ENCODE measurements around the gene NOP14. TPM values are rescaled to one million over a fixed set of nuclear protein-coding genes. Genes with fewer than 3 reads are reported as not detected.
A peak's percentile ranks its signal among the peaks of the same experiment; 100 is the strongest.
"Not testable (repeated sequence)": the region's sequence is repeated elsewhere in the genome, so short reads cannot be mapped to it uniquely, and the experiment has no call there.

The NOP14 gene
- total RNA-seq, 1 donor from 2014 or later = 142 TPM

GRCh38 chr4:2944091-2944482 is 19.1 kb downstream of the NOP14 start:
- intact Hi-C loops (cut with micrococcal nuclease) = no loop called here
- H3K9me3 Mint-ChIP-seq = no peaks in the 10 kb centered on the region
- no peak overlapping the region for H3K4me3 Mint-ChIP-seq
- H3K4me1 Mint-ChIP-seq (ENCODE audit: low read depth) = peaks cover 18% of the 10 kb centered on the region
- DNase-seq (ENCODE audit: low spot score) = no peak
- peaks cover 69% of the 10 kb centered on the region for H3K36me3 Mint-ChIP-seq (ENCODE audit: low read depth)
- H3K27me3 Mint-ChIP-seq (ENCODE audit: insufficient read depth) = no peaks in the 10 kb centered on the region
- H3K27ac Mint-ChIP-seq = no peak overlapping the region

- Mint-ChIP-seq H3K9me3 (no peaks in the 10 kb centered on the region), H3K36me3 (ENCODE audit: low read depth) (peaks cover 70% of the 10 kb centered on the region), H3K4me1 (ENCODE audit: low read depth) (peaks cover 23% of the 10 kb centered on the region), H3K27ac (peak overlapping the region; percentile 55), H3K4me3 (no peak overlapping the region), H3K27me3 (ENCODE audit: insufficient read depth) (no peaks in the 10 kb centered on the region)
- intact Hi-C loops (cut with micrococcal nuclease) = no loop called here
- DNase-seq (ENCODE audit: low spot score) = no peak
Observed at GRCh38 chr4:2943364-2944090, 19.7 kb downstream of the NOP14 start.

DNA sequence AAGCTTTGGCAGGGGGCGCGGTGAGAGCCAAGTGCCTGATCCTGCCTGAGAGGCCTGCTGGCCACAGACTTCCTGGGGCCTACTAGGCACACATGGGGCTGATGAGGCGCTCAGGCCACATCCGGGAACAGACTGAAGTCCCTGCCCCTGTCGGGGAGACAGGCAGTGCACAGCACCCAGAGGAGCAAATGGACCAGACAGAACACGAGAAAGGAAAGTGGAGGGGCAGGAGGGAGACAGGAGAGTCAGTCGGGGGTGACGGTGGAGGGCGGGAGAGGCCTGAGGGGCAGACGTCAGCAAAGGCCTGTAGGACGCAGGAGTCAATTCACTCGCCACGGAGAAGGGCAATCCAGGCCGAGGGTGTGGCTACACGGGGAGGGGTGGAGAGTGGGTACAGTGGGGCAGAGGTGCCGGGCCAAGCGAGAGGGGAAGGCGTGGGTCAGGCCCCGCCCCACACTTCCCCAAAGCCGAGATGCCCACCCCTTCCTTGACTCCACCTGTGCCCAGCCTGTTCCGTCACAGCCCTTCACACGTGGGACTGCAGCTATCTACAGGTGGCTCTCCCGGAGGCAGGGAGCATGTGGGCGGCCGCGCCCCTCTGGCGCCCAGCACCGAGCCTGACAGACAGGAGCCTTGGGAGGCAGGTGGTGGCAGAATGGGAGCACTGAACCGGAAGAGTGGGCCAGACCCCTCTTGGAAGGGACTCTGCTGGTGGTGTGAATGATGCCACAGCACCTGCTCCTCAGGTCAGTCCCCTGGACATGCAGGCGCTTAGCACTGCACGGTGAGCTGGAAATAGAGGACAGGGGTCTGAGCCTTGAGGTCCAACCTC is 20.5 kb downstream of the NOP14 start:
- DNase-seq (ENCODE audit: low spot score) = no peak
- H3K4me3 Mint-ChIP-seq = no peak overlapping the region
- peaks cover 23% of the 10 kb centered on the region for H3K4me1 Mint-ChIP-seq (ENCODE audit: low read depth)
- intact Hi-C loops (cut with micrococcal nuclease) = no loop called here
- no peaks in the 10 kb centered on the region for H3K9me3 Mint-ChIP-seq
- H3K36me3 Mint-ChIP-seq (ENCODE audit: low read depth) = peaks cover 68% of the 10 kb centered on the region
- no peaks in the 10 kb centered on the region for H3K27me3 Mint-ChIP-seq (ENCODE audit: insufficient read depth)
- peak overlapping the region; percentile 55 for H3K27ac Mint-ChIP-seq

GRCh38 chr4:2942037-2942531 is 21.1 kb downstream of the NOP14 start:
- intact Hi-C loops (cut with micrococcal nuclease) = no loop called here
- no peaks in the 10 kb centered on the region for H3K9me3 Mint-ChIP-seq
- H3K27me3 Mint-ChIP-seq (ENCODE audit: insufficient read depth) = no peaks in the 10 kb centered on the region
- DNase-seq (ENCODE audit: low spot score) = no peak
- H3K4me1 Mint-ChIP-seq (ENCODE audit: low read depth) = peaks cover 29% of the 10 kb centered on the region
- H3K4me3 Mint-ChIP-seq = no peak overlapping the region
- peaks cover 68% of the 10 kb centered on the region for H3K36me3 Mint-ChIP-seq (ENCODE audit: low read depth)
- peak overlapping the region; percentile 32 for H3K27ac Mint-ChIP-seq

- H3K4me3 Mint-ChIP-seq = no peak overlapping the region
- H3K36me3 Mint-ChIP-seq (ENCODE audit: low read depth) = peaks cover 71% of the 10 kb centered on the region
- intact Hi-C loops (cut with micrococcal nuclease) = no loop called here
- H3K27ac Mint-ChIP-seq = peak overlapping the region; percentile 48
- H3K27me3 Mint-ChIP-seq (ENCODE audit: insufficient read depth) = no peaks in the 10 kb centered on the region
- H3K4me1 Mint-ChIP-seq (ENCODE audit: low read depth) = peaks cover 34% of the 10 kb centered on the region
- no peaks in the 10 kb centered on the region for H3K9me3 Mint-ChIP-seq
- no peak for DNase-seq (ENCODE audit: low spot score)
Observed at GRCh38 chr4:2941138-2942036, 21.8 kb downstream of the NOP14 start.

DNA sequence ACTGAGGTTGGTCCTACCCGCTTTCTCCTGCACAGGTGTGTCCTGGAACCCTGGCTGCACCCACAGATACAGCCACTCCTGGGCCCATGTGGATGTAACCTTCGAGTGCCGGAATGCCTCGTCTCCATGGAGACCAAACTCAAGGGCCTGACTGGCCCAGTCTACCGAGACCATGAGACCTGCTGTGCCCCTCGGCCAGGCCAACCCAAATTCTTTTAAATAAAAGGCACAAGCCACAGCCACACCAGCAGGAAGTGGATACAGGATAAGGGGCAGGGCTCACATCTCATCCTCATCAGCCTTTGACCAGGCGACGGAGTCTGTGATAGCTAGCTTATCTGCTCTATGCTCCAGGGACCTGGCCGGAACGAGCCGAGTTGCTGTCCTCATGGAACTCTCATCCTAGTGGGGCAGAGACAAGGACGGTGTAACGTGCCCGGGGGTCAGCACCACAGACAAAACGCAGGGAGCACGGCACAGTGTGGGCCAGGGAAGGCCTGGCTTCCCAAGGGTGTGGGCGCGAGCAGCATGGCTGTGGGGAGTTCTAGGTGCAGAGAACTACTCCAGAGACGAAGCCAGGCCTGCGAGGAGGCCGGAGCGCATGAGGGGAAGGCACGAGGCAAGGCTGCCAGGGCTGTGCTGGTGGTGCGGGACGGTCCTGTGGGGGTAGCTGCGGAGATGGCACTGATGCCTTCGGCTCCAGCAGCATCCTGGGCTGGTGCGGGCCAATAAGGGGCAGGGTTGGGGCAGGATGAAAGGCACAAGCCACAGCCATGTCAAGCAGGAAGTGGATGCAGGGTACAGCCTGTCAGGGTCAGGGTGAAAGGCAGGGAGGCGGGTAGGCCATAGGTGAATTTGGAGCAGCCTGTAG is 22.7 kb downstream of the NOP14 start:
- H3K36me3 Mint-ChIP-seq (ENCODE audit: low read depth) = peaks cover 65% of the 10 kb centered on the region
- H3K27ac Mint-ChIP-seq = no peak overlapping the region
- intact Hi-C loops (cut with micrococcal nuclease) = no loop called here
- no peak for DNase-seq (ENCODE audit: low spot score)
- peaks cover 39% of the 10 kb centered on the region for H3K4me1 Mint-ChIP-seq (ENCODE audit: low read depth)
- no peak overlapping the region for H3K4me3 Mint-ChIP-seq
- no peaks in the 10 kb centered on the region for H3K9me3 Mint-ChIP-seq
- no peaks in the 10 kb centered on the region for H3K27me3 Mint-ChIP-seq (ENCODE audit: insufficient read depth)

GRCh38 chr4:2939383-2940243 is 23.6 kb downstream of the NOP14 start:
- peaks cover 41% of the 10 kb centered on the region for H3K4me1 Mint-ChIP-seq (ENCODE audit: low read depth)
- H3K27ac Mint-ChIP-seq = peak overlapping the region; percentile 72
- peak overlapping the region; percentile 42 for H3K4me3 Mint-ChIP-seq
- no peak for DNase-seq (ENCODE audit: low spot score)
- H3K36me3 Mint-ChIP-seq (ENCODE audit: low read depth) = peaks cover 59% of the 10 kb centered on the region
- no peaks in the 10 kb centered on the region for H3K9me3 Mint-ChIP-seq
- intact Hi-C loops (cut with micrococcal nuclease) = loop anchor here (10.0 kb wide), 2 partner anchors 525 to 675 kb away; partner anchors contain the start of genes CFAP99, MXD4 and ZFYVE28
- H3K27me3 Mint-ChIP-seq (ENCODE audit: insufficient read depth) = no peaks in the 10 kb centered on the region

GRCh38 chr4:2938906-2939305 is 24.3 kb downstream of the NOP14 start:
- no peaks in the 10 kb centered on the region for H3K27me3 Mint-ChIP-seq (ENCODE audit: insufficient read depth)
- intact Hi-C loops (cut with micrococcal nuclease) = loop anchor here (10.0 kb wide), 2 partner anchors 524 to 674 kb away; partner anchors contain the start of genes CFAP99, MXD4 and ZFYVE28
- H3K27ac Mint-ChIP-seq = peak overlapping the region; percentile 72
- peaks cover 56% of the 10 kb centered on the region for H3K36me3 Mint-ChIP-seq (ENCODE audit: low read depth)
- peaks cover 38% of the 10 kb centered on the region for H3K4me1 Mint-ChIP-seq (ENCODE audit: low read depth)
- H3K9me3 Mint-ChIP-seq = no peaks in the 10 kb centered on the region
- DNase-seq (ENCODE audit: low spot score) = no peak
- peak overlapping the region; percentile 42 for H3K4me3 Mint-ChIP-seq

GRCh38 chr4:2938411-2938810 is 24.8 kb downstream of the NOP14 start:
- H3K4me3 Mint-ChIP-seq; DNase-seq (ENCODE audit: low spot score); H3K9me3 Mint-ChIP-seq; H3K27me3 Mint-ChIP-seq (ENCODE audit: insufficient read depth): not testable (repeated sequence)
- intact Hi-C loops (cut with micrococcal nuclease) = loop anchor here (10.0 kb wide), 2 partner anchors 524 to 674 kb away; partner anchors contain the start of genes CFAP99, MXD4 and ZFYVE28
- H3K36me3 Mint-ChIP-seq (ENCODE audit: low read depth) = peaks cover 53% of the 10 kb centered on the region
- H3K4me1 Mint-ChIP-seq (ENCODE audit: low read depth) = peaks cover 36% of the 10 kb centered on the region
- peak overlapping the region; percentile 72 for H3K27ac Mint-ChIP-seq

DNA sequence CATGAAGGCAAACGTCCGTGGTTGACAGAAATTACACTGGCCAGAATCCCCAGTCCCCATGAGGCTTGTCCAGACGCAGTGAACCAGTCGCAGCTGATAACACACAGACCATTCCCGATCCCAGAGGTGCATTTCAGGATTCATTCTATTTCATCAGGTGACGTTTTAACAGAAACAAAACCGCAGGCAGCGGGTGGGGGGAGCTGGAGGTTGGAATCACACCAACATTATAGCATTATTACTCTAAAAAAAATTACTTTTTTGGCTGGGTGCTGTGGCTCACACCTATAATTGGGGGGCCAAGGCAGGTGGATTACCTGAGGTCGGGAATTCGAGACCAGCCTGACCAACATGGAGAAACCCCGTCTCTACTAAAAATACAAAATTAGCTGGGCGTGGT is 25.2 kb downstream of the NOP14 start:
- no peak overlapping the region for H3K4me3 Mint-ChIP-seq
- peak overlapping the region; percentile 34 for H3K27ac Mint-ChIP-seq
- no peak for DNase-seq (ENCODE audit: low spot score)
- H3K9me3 Mint-ChIP-seq = no peaks in the 10 kb centered on the region
- no peaks in the 10 kb centered on the region for H3K27me3 Mint-ChIP-seq (ENCODE audit: insufficient read depth)
- intact Hi-C loops (cut with micrococcal nuclease) = loop anchor here (2.0 to 10.0 kb wide), 4 partner anchors 95 to 673 kb away; partner anchors contain the start of genes ADD1, CFAP99, MXD4 and TNIP2
- peaks cover 54% of the 10 kb centered on the region for H3K36me3 Mint-ChIP-seq (ENCODE audit: low read depth)
- H3K4me1 Mint-ChIP-seq (ENCODE audit: low read depth) = peaks cover 39% of the 10 kb centered on the region

Data from activated T-helper 1 cell treated with anti-CD3 and anti-CD28 coated beads, Interleukin-12 subunit alpha, Interleukin-12 subunit beta, Interleukin-2, Interleukin-4 antibody, amounts not matched to agents 30 ng/mL and 10 ng/mL and 1 ng/mL, durations not matched to agents 14 hours and 24 hours and 36 hours (primary cell).